ENCODE measurements around the gene GRID1. TPM values are rescaled to one million over a fixed set of nuclear protein-coding genes. Genes with fewer than 3 reads are reported as not detected.
"Not testable (repeated sequence)": the region's sequence is repeated elsewhere in the genome, so short reads cannot be mapped to it uniquely, and the experiment has no call there.

Gene GRID1
- total RNA-seq, 1 donor from 2014 or later = under 0.01 TPM

- DNase-seq (ENCODE audit: low read depth in 2 of 2) = no peak
These were observed 419.8 kb downstream of the GRID1 start for GRCh38 chr10:85946713-85947326.

- DNase-seq (ENCODE audit: low read depth in 2 of 2) = no peak
These were observed 430.4 kb downstream of the GRID1 start for GRCh38 chr10:85936161-85936560.

GRCh38 chr10:85934586-85934985, 432.0 kb downstream of the GRID1 start:
- DNase-seq (ENCODE audit: low read depth in 2 of 2) = no peak

- DNase-seq (ENCODE audit: low read depth in 2 of 2) = not testable (repeated sequence)
These were observed 436.6 kb downstream of the GRID1 start for GRCh38 chr10:85929993-85930392.

- DNase-seq (ENCODE audit: low read depth in 2 of 2) = no peak
These were observed 438.5 kb downstream of the GRID1 start for GRCh38 chr10:85927952-85928665.

- no peak for DNase-seq (ENCODE audit: low read depth in 2 of 2)
These were observed 439.6 kb downstream of the GRID1 start for GRCh38 chr10:85926986-85927385.

GRCh38 chr10:85926136-85926535, 440.5 kb downstream of the GRID1 start:
- DNase-seq (ENCODE audit: low read depth in 2 of 2) = no peak

GRCh38 chr10:85925201-85925750, 441.3 kb downstream of the GRID1 start:
- no peak for DNase-seq (ENCODE audit: low read depth in 2 of 2)

GRCh38 chr10:85924382-85925102, 442.1 kb downstream of the GRID1 start:
- DNase-seq (ENCODE audit: low read depth in 2 of 2) = no peak

- no peak for DNase-seq (ENCODE audit: low read depth in 2 of 2)
These were observed 444.1 kb downstream of the GRID1 start for GRCh38 chr10:85922356-85923129.

GRCh38 chr10:85921789-85922188, 444.8 kb downstream of the GRID1 start:
- no peak for DNase-seq (ENCODE audit: low read depth in 2 of 2)

GRCh38 chr10:85920311-85920710, 446.3 kb downstream of the GRID1 start:
- DNase-seq (ENCODE audit: low read depth in 2 of 2) = no peak

- DNase-seq (ENCODE audit: low read depth in 2 of 2) = no peak
These were observed 447.0 kb downstream of the GRID1 start for GRCh38 chr10:85919491-85920021.

GRCh38 chr10:85918371-85918770, 448.2 kb downstream of the GRID1 start:
- DNase-seq (ENCODE audit: low read depth in 2 of 2) = no peak

GRCh38 chr10:85917601-85918000, 449.0 kb downstream of the GRID1 start:
- no peak for DNase-seq (ENCODE audit: low read depth in 2 of 2)

GRCh38 chr10:85916994-85917573, 449.5 kb downstream of the GRID1 start:
- peak; percentile 4 for DNase-seq (ENCODE audit: low read depth in 2 of 2)

- DNase-seq (ENCODE audit: low read depth in 2 of 2) = no peak
These were observed 450.3 kb downstream of the GRID1 start for GRCh38 chr10:85916286-85916685.

GRCh38 chr10:85915245-85915846, 451.2 kb downstream of the GRID1 start:
- no peak for DNase-seq (ENCODE audit: low read depth in 2 of 2)

GRCh38 chr10:85914720-85915119, 451.9 kb downstream of the GRID1 start:
- no peak for DNase-seq (ENCODE audit: low read depth in 2 of 2)

- no peak for DNase-seq (ENCODE audit: low read depth in 2 of 2)
These were observed 458.1 kb downstream of the GRID1 start for GRCh38 chr10:85908462-85908861.

Measured in dermis microvascular lymphatic vessel endothelial cell (primary cell).